RPMI8226 (cell line): ENCODE data around the gene FOXO3.
A peak's percentile ranks its signal among the peaks of the same experiment; 100 is the strongest.
"Not testable (repeated sequence)": the region's sequence is repeated elsewhere in the genome, so short reads cannot be mapped to it uniquely, and the experiment has no call there.

Experiments used
- DNase-seq: peaks from one replicate; pipeline ENCODE4 v3.0.0-alpha.2; 2015

Gene FOXO3

DNA sequence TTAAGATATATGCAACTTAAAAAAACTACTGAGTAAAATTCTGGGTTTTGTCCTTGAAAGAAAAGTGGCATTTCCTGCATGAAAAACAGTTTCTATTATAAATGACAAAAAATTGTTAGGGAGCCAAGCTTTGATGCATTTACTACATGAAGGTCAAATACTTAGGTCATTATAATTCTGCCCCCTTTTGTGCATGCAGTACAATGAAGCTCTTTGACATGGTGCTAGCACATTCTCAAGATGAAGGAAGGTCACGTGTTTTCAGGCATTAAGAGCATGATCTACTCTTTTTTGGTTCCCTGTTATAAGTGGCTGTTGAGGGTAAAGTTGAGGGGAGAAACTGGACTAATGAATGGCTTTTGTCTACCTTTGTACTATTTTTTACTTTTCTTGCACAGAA, 72.7 kb downstream of the FOXO3 start:
- DNase-seq, result no peak

DNA sequence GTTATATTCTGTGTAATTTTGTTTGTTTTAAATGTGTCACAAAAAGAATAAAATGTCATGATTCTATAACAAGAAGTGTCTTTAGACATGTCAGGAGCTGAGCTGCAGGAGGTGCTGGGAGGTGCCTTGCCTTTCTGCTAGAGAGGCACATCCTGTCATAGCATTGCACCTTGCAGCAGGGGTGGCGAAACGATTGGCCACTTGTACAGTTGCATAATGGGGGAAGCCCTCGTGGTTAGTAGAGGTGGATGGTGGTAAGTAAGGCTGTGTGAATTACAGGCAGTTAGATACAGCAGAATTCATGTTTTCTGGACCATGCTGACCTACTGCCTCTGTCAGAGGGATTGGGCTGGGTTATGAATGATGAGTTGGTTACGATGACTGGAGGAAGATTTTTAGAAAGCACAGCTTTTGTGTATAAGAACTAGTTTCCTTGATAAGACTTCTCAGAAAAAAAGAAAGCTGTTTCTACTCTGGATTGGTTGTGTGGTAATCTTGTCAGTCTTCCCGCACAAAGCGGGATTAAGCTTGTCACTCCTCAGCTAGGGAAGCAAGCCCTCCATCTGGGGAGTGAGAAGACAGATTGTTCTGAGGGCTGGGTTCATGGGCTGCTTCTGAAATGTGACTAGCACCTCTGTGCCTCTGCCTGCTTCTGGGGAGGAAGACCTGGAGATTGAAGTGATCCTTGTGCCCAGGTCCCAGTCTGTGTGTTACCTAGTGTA, 74.9 kb downstream of the FOXO3 start:
- no peak for DNase-seq

- no peak for DNase-seq
Measured at GRCh38 chr6:108637963-108638362, 77.2 kb downstream of the FOXO3 start.

- no peak for DNase-seq
Measured at GRCh38 chr6:108638993-108639392, 78.3 kb downstream of the FOXO3 start.

GRCh38 chr6:108640104-108640503, 79.4 kb downstream of the FOXO3 start:
- DNase-seq, result no peak

DNA sequence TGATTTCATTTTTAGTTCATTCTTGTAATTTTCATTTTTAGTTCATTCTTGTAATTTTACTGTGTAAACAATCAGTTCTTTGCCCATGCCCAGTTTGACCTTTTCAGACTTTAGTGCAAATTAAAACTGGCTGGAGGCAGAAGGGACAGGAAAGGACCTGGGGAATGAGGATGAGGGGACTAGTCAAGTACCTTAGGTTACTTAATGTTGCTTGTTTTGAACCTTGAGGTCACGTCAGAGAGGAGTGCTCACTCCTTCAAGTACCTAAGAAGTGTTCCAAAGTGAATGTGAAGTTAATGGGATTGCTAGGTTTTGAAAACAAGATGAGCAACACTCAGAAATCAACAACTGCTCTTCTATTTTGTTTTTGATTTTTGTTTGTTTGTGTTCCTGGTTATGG, 82.5 kb downstream of the FOXO3 start:
- DNase-seq, result no peak

DNA sequence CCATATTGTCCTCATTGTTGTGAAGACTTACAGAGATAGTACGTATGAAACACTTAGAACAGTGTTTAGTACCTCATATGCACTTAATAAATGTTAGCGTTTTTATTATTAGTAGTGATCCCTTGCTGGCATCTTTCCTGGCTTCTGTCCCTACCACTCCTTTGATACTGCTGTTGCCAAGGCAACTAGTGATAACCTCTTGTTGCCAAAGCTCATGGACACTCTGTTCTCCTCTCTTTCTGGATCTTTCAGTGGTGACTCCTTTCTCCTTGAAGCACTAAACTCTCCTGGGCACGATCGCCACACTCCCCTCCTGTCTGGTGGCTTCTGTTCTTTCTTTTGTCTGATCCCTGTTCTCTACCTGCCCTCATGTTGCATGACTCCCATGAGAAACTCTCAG, 83.5 kb downstream of the FOXO3 start:
- no peak for DNase-seq

GRCh38 chr6:108648191-108648590, 87.5 kb downstream of the FOXO3 start:
- DNase-seq, result no peak

GRCh38 chr6:108650325-108650724, 89.6 kb downstream of the FOXO3 start:
- no peak for DNase-seq

- peak; percentile 66 for DNase-seq
Measured at GRCh38 chr6:108650781-108651180, 90.1 kb downstream of the FOXO3 start.

DNA sequence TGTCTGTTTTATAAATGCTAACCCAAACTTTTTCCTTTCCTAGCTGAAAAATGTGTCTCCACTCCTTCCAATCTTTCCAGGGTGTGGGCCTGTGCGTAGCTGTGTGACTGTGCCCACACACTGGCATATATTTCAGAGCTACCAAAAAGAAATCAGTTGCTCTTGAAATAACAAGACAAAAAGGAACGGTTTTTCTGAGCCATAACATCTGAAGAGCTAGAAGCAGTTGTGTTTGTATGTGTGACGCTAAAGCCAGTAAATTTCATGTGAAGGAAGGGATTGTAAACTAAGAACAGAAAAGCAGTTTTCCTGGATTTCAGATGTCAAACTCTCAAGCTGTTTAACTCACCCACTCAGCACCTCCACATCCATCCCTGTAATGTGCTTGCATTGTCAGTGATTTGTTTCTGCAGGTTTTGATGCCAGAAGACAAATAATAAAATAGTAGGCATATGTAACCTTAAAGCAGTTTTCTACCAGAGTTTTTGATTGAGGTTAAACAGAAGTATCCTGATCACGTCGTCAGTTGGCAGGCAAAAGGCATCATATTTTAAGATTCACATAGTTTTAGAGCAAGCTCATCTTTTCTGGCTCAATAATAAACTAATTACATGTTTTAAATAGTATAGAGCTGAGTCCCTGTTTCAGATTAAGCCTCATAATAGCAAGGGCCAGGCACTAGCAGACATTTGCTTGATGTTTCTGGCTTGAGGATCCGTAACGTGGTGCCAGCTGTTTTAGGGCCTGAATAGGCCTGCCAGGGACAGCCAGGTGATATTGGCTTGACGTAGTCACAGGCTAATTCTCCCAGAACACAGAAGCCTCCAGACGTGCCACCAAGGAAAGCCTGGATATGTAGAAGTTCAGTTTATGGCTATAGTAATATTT, 90.9 kb downstream of the FOXO3 start:
- DNase-seq, result no peak

DNA sequence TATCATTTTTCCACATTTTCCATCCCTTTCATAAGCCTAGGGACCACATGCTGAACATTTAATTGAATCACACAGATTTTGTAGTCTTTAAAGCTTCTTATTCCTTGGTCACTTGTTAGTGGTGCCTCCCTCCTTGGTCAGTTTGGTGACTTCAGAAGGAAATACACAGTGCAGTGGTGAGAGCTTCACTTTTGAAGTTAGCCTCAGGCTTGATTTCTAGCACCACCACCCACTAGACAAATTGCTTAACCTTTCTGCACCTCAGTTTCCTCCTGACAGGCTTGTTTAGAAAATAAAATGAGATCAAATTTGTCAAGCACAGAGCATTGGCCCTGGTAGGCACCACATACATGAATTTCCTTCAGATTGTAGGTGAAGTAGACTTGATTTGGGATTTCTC, 91.7 kb downstream of the FOXO3 start:
- DNase-seq, result no peak

DNA sequence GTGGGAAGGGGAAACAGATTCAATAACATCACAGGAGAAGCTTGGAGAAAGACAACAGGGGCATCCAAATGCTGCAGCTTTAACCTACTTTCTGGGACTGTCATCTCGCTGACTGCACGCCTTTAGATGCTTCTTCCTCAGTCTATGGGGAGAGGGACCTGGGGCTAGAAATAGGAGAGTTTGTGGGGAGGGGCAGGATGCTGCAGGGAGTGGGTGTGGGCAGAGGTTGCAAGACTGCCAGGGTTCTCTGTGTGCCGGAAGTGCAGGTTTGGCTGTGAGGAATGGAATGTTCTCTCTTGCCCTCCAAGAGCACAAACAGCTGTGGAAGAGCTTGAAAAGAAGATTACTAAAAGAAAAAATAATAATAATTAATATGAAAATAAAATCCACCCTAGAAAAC, 93.2 kb downstream of the FOXO3 start:
- peak; percentile 39 for DNase-seq

- no peak for DNase-seq
Measured at GRCh38 chr6:108654465-108655106, 93.9 kb downstream of the FOXO3 start.

DNA sequence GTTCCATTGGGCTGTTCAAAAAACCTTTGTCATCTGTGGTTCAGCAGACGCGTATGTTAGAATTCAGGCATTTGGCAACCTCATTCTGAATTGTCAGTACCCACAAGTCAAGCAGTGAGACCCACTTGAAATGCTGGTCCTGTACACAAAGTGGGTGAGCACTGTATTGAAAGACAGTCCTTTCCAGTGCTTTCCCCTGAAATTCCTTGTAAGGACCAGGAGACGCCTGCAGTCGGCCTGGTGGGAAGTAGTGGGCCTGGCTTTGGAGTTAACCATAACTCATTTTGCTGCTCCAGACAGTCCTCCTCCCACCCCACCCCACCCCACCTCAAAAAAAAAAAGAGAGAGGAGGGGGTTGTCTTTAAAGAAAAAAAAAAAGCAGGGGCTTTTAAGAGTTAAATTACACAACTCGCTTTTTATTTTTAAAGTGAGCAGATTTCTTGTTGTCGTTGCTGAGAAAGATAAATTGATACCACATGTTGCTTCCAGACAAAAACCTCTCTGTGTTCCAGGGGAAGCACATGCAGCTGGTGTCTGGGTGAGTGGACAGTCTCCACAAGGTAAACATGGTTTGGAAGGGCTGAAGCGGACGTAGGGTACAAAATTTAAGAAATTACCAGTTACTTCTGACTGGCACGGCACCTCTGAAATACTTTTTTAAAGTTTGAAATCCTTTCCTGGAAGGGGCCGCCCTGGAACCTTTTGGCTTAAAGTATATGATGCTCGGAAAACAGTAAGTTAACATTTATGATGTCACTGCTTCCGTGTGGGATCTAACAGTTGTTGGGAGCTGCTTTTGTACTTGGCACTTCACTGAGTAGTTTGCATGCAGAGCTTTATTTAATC, 95.3 kb downstream of the FOXO3 start:
- DNase-seq, result no peak

GRCh38 chr6:108656836-108657235, 96.1 kb downstream of the FOXO3 start:
- DNase-seq, result no peak

- DNase-seq, result no peak
Measured at GRCh38 chr6:108658174-108658573, 97.5 kb downstream of the FOXO3 start.

GRCh38 chr6:108658785-108659184, 98.1 kb downstream of the FOXO3 start:
- DNase-seq, result not testable (repeated sequence)

DNA sequence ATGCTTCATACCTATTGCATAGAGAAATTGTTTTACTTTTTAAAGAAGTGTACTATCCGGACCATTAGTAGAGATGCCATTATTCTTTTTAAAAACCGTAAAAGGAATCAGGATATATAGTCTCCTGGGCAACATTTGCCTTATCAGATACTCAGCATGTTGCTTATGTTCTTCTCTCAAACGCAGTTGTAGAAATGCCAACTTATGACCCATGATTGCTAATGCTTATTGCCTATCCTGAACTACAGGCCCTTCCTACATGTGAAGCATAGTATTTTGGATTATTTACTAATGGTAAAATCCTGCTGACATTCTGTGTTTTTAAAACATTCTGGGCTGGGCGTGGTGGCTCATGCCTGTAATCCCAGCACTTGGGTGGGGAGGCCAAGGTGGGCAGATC, 99.5 kb downstream of the FOXO3 start:
- no peak for DNase-seq

- DNase-seq, result peak; percentile 31
Measured at GRCh38 chr6:108661430-108661829, 100.7 kb downstream of the FOXO3 start.

GRCh38 chr6:108661982-108662381, 101.3 kb downstream of the FOXO3 start:
- peak; percentile 35 for DNase-seq

DNA sequence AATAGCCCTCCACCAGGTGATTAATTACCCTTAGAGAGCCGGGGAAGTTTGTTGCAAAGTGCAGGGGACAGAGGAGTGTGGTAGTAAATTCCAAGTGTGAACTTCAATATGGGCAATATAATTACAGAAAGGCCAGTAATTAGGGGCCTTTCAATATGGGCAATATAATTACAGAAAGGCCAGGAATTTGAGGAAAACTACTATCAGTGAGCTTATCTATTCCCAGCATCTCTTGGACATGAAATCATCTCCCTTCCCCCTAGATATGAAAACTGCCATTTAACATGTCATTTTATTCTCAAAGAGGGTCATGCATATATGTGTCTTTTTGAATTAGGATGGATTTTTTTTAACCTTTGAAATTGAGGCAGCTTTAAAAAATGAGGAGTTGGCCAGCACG, 102.0 kb downstream of the FOXO3 start:
- no peak for DNase-seq
